HG03196 (cell line): ENCODE data around the gene PRKCE.

Source experiments
- ATAC-seq: cut with Tn5 transposase; IDR thresholded peaks from one replicate; pipeline ENCODE4 v1.9.1; 2021; ENCODE audit not compliant: unreplicated experiment

Gene PRKCE

GRCh38 chr2:45631319-45631718 is 20.2 kb upstream of the PRKCE start:
- no peak for ATAC-seq

- ATAC-seq: no peak
Measured at GRCh38 chr2:45631955-45632354, 19.5 kb upstream of the PRKCE start.

- ATAC-seq: no peak
Measured at GRCh38 chr2:45634223-45634622, 17.3 kb upstream of the PRKCE start.

GRCh38 chr2:45636008-45636407 is 15.5 kb upstream of the PRKCE start:
- ATAC-seq: no peak

- peak; percentile 63 for ATAC-seq
Measured at GRCh38 chr2:45637440-45637839, 14.0 kb upstream of the PRKCE start.

GRCh38 chr2:45640576-45640975 is 10.9 kb upstream of the PRKCE start:
- ATAC-seq: no peak

- no peak for ATAC-seq
Measured at GRCh38 chr2:45643095-45643494, 8.4 kb upstream of the PRKCE start.

GRCh38 chr2:45643543-45644542 is 7.6 kb upstream of the PRKCE start:
- peak; percentile 68 for ATAC-seq

- no peak for ATAC-seq
Measured at GRCh38 chr2:45646289-45646688, 5.2 kb upstream of the PRKCE start.

- ATAC-seq: no peak
Measured at GRCh38 chr2:45647356-45647755, 4.1 kb upstream of the PRKCE start.

- no peak for ATAC-seq
Measured at GRCh38 chr2:45647986-45648520, 3.4 kb upstream of the PRKCE start.

GRCh38 chr2:45648636-45649035 is 2.8 kb upstream of the PRKCE start:
- no peak for ATAC-seq

- ATAC-seq: no peak
Measured at GRCh38 chr2:45649462-45649857, 2.0 kb upstream of the PRKCE start.

GRCh38 chr2:45649858-45650811 is 1.3 kb upstream of the PRKCE start:
- peak; percentile 20 for ATAC-seq

GRCh38 chr2:45650851-45651414 is 542 bp upstream of the PRKCE start:
- ATAC-seq: peak; percentile 71

GRCh38 chr2:45652090-45653031 is 886 bp downstream of the PRKCE start:
- ATAC-seq: no peak

- ATAC-seq: no peak
Measured at GRCh38 chr2:45653122-45653913, 1.8 kb downstream of the PRKCE start.

GRCh38 chr2:45654250-45654649 is 2.8 kb downstream of the PRKCE start:
- ATAC-seq: no peak

GRCh38 chr2:45661828-45662227 is 10.4 kb downstream of the PRKCE start:
- no peak for ATAC-seq
